HepG2 (cell line): ENCODE data around the gene MYO7B. TPM values are rescaled to one million over a fixed set of nuclear protein-coding genes. Genes with fewer than 3 reads are reported as not detected.

ENCODE experiments used
- HMG20A ChIP-seq: IDR thresholded peaks from 2 replicates; pipeline ENCODE4 v1.6.1; 2016; ENCODE audit warnings: borderline replicate concordance
- HOXA5 ChIP-seq: sonication (generic); formaldehyde crosslinking; IDR thresholded peaks from 2 replicates; pipeline ENCODE4 v1.4.0; 2020; ENCODE audit warnings: missing genetic modification reagents
- JUNB ChIP-seq: sonication (generic); formaldehyde crosslinking; IDR thresholded peaks from 2 replicates; pipeline ENCODE4 v1.8.0; 2022; ENCODE audit warnings: missing genetic modification reagents, mild to moderate bottlenecking, borderline replicate concordance
- KDM2A ChIP-seq: sonication (generic); formaldehyde crosslinking; IDR thresholded peaks from 2 replicates; pipeline ENCODE4 v1.4.0; 2020; ENCODE audit warnings: low read depth, missing genetic modification reagents, borderline replicate concordance
- MIER3 ChIP-seq: IDR thresholded peaks from 2 replicates; pipeline ENCODE4 v1.6.1; 2016; ENCODE audit warnings: missing compliant biosample characterization, borderline replicate concordance
- MTA1 ChIP-seq: sonication (generic); formaldehyde crosslinking; IDR thresholded peaks from 2 replicates; pipeline ENCODE4 v1.4.0; 2020; ENCODE audit warnings: missing genetic modification reagents, mild to moderate bottlenecking, borderline replicate concordance
- NCOA2 ChIP-seq: sonication (generic); formaldehyde crosslinking; IDR thresholded peaks from 2 replicates; pipeline ENCODE4 v1.8.0; 2022; ENCODE audit warnings: inconsistent platforms
- RFXANK ChIP-seq: IDR thresholded peaks from 2 replicates; pipeline ENCODE4 v1.6.1; 2016
- TBL1XR1 ChIP-seq: fragments of 150-350 bp; IDR thresholded peaks from 2 replicates; pipeline ENCODE4 v1.6.1; 2014; ENCODE audit warnings: borderline replicate concordance, low read length; ENCODE audit not compliant: partially characterized antibody
- XBP1 ChIP-seq: sonication (generic); formaldehyde crosslinking; IDR thresholded peaks from 2 replicates; pipeline ENCODE4 v1.5.0; 2020; ENCODE audit warnings: missing genetic modification reagents
- ZFP82 ChIP-seq: sonication (generic); formaldehyde crosslinking; IDR thresholded peaks from 2 replicates; pipeline ENCODE4 v1.5.1; 2020; ENCODE audit warnings: mild to moderate bottlenecking, missing genetic modification reagents, borderline replicate concordance
- ZNF136 ChIP-seq: sonication (generic); formaldehyde crosslinking; IDR thresholded peaks from 2 replicates; pipeline ENCODE4 v1.8.1; 2022; ENCODE audit warnings: low read depth, mild to moderate bottlenecking, moderate library complexity, missing genetic modification reagents
- ZNF230 ChIP-seq: sonication (generic); formaldehyde crosslinking; IDR thresholded peaks from 2 replicates; pipeline ENCODE4 v1.4.0; 2020; ENCODE audit warnings: mild to moderate bottlenecking, missing genetic modification reagents
- ZNF430 ChIP-seq: sonication (generic); formaldehyde crosslinking; IDR thresholded peaks from 2 replicates; pipeline ENCODE4 v1.9.0; 2021; ENCODE audit warnings: mild to moderate bottlenecking, missing genetic modification reagents
- ZNF446 ChIP-seq: sonication (generic); formaldehyde crosslinking; IDR thresholded peaks from 2 replicates; pipeline ENCODE4 v1.5.0; 2020; ENCODE audit warnings: mild to moderate bottlenecking, missing genetic modification reagents
- ZNF790 ChIP-seq: sonication (generic); formaldehyde crosslinking; IDR thresholded peaks from 2 replicates; pipeline ENCODE4 v1.8.0; 2022; ENCODE audit warnings: missing genetic modification reagents, mild to moderate bottlenecking, borderline replicate concordance
- polyA plus RNA-seq, 8 experiments: library from polyadenylated mRNA; depleted of rRNA in 3 of 8; stranded (reverse) in 7 of 8; unstranded in 1 of 8; fragments of >200 nt; fragmentation: Illumina TruSeq in 4 of 8; extraction: Trizol in 4 of 8; gene quantifications; 2 replicates each; pipeline versions ENCODE4 v1.2.1 to v1.2.3, GENCODE V29; 2011 to 2016; ENCODE audit warnings: low read depth in 4 of 8, missing spikeins in 1 of 8, mixed read lengths in 1 of 8; ENCODE audit not compliant: insufficient read depth in 1 of 8
- total RNA-seq, 5 experiments: library from RNA; depleted of rRNA; stranded (reverse); fragments of >200 nt; fragmentation: Illumina TruSeq; extraction: Trizol; gene quantifications; 2 replicates each; pipeline ENCODE4 v1.2.3, GENCODE V29; 2016; ENCODE audit warnings: low read depth in 1 of 5
- TF ChIP-seq, protein P1 (sequence below): sonication (generic); formaldehyde crosslinking; IDR thresholded peaks from 2 replicates; pipeline ENCODE4 v1.5.1; 2020; ENCODE audit warnings: mild to moderate bottlenecking, missing genetic modification reagents, moderate library complexity
- TF ChIP-seq, protein P2 (sequence below): sonication (generic); formaldehyde crosslinking; IDR thresholded peaks from 2 replicates; pipeline ENCODE4 v1.8.0; 2022; ENCODE audit warnings: mild to moderate bottlenecking, missing genetic modification reagents; ENCODE audit not compliant: insufficient replicate concordance
- TF ChIP-seq, protein P3 (sequence below): sonication (generic); formaldehyde crosslinking; conservative IDR thresholded peaks from 2 replicates; pipeline ENCODE4 v1.4.0; 2020; ENCODE audit warnings: missing genetic modification reagents
- TF ChIP-seq, protein P4 (sequence below): IDR thresholded peaks from 2 replicates; pipeline ENCODE4 v1.6.1; 2012; ENCODE audit warnings: low read depth, low read length, improper control_type of control experiment

The MYO7B gene
- total and polyA plus RNA-seq, 2 of the 13 experiments (the other 11 are each of a cell fraction or from before 2014, with no cell fraction given) = not detected

DNA sequence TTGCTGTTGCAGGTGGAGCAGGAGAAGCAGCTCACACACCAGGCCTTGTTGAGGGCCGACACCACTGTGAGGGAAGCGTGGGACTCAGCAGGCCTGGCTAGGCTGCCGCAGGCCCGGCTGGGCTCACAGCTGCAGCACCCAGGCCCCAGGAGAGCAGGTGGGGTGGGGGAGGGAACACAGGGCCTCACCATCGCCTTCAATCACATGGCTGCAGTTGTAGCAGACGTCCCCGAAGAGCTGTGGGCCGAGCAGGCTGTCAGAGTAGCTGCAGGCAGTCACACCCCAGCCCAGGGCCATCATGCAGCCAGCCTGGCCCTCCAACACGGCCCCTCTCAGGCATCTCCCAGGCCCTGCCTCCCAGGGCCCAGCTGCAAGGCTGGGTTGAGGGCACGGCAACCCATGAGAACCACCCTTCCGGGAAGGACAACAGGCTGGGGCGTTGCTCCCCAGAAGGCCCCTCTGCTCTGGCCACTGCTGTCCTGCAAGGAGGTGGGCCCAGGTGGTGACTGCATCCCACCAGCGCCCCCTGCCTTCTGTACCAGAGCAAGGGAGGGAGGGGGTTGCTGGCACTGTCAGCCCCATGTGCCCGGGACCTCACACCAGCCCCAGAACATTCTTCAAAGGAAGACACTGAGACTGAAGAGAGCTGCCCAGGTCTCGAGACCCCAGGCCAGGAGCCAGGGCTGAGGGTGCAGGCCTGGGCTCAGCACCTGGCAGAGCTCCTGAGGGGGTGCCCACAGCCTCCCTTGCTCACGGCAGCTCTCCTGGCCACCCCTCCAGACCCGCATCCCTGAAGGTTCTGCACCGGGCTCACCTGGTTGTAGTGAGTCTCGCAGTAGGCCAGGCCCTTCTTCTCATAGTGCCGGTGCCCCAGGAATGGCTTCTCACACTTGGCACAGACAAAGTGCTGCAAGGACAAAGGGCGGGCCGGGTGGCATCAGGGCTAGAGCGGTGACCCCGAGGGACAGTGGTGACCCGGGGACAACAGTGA, 104.9 kb downstream of the MYO7B start (continued):
- TF ChIP-seq, protein P1, sequence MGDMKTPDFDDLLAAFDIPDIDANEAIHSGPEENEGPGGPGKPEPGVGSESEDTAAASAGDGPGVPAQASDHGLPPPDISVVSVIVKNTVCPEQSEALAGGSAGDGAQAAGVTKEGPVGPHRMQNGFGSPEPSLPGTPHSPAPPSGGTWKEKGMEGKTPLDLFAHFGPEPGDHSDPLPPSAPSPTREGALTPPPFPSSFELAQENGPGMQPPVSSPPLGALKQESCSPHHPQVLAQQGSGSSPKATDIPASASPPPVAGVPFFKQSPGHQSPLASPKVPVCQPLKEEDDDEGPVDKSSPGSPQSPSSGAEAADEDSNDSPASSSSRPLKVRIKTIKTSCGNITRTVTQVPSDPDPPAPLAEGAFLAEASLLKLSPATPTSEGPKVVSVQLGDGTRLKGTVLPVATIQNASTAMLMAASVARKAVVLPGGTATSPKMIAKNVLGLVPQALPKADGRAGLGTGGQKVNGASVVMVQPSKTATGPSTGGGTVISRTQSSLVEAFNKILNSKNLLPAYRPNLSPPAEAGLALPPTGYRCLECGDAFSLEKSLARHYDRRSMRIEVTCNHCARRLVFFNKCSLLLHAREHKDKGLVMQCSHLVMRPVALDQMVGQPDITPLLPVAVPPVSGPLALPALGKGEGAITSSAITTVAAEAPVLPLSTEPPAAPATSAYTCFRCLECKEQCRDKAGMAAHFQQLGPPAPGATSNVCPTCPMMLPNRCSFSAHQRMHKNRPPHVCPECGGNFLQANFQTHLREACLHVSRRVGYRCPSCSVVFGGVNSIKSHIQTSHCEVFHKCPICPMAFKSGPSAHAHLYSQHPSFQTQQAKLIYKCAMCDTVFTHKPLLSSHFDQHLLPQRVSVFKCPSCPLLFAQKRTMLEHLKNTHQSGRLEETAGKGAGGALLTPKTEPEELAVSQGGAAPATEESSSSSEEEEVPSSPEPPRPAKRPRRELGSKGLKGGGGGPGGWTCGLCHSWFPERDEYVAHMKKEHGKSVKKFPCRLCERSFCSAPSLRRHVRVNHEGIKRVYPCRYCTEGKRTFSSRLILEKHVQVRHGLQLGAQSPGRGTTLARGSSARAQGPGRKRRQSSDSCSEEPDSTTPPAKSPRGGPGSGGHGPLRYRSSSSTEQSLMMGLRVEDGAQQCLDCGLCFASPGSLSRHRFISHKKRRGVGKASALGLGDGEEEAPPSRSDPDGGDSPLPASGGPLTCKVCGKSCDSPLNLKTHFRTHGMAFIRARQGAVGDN (CRISPR knock-in tag) = peak; percentile 90
- TF ChIP-seq JUNB (CRISPR knock-in tag) (no peak), HOXA5 (CRISPR knock-in tag) (no peak), XBP1 (no peak), ZNF430 (no peak), ZNF790 (CRISPR knock-in tag) (peak; percentile 36; the same call in 1 of the 2 replicates), NCOA2 (CRISPR knock-in tag) (no peak), KDM2A (peak; percentile 34; the same call in 1 of the 2 replicates), ZNF136 (CRISPR knock-in tag) (no peak), ZNF446 (CRISPR knock-in tag) (peak; percentile 14; the same call in 1 of the 2 replicates), TBL1XR1 (no peak), ZNF230 (CRISPR knock-in tag) (no peak), MIER3 (no peak), RFXANK (CRISPR knock-in tag) (no peak), HMG20A (CRISPR knock-in tag) (no peak), ZFP82 (CRISPR knock-in tag) (no peak), MTA1 (CRISPR knock-in tag) (0 out of 2 replicates have a peak, but pooled peaks have one; percentile 20)
- TF ChIP-seq, protein P2, sequence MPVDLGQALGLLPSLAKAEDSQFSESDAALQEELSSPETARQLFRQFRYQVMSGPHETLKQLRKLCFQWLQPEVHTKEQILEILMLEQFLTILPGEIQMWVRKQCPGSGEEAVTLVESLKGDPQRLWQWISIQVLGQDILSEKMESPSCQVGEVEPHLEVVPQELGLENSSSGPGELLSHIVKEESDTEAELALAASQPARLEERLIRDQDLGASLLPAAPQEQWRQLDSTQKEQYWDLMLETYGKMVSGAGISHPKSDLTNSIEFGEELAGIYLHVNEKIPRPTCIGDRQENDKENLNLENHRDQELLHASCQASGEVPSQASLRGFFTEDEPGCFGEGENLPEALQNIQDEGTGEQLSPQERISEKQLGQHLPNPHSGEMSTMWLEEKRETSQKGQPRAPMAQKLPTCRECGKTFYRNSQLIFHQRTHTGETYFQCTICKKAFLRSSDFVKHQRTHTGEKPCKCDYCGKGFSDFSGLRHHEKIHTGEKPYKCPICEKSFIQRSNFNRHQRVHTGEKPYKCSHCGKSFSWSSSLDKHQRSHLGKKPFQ (CRISPR knock-in tag) = peak; percentile 72
- TF ChIP-seq, protein P3, sequence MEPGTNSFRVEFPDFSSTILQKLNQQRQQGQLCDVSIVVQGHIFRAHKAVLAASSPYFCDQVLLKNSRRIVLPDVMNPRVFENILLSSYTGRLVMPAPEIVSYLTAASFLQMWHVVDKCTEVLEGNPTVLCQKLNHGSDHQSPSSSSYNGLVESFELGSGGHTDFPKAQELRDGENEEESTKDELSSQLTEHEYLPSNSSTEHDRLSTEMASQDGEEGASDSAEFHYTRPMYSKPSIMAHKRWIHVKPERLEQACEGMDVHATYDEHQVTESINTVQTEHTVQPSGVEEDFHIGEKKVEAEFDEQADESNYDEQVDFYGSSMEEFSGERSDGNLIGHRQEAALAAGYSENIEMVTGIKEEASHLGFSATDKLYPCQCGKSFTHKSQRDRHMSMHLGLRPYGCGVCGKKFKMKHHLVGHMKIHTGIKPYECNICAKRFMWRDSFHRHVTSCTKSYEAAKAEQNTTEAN (CRISPR knock-in tag) = no peak
- TF ChIP-seq, protein P4, sequence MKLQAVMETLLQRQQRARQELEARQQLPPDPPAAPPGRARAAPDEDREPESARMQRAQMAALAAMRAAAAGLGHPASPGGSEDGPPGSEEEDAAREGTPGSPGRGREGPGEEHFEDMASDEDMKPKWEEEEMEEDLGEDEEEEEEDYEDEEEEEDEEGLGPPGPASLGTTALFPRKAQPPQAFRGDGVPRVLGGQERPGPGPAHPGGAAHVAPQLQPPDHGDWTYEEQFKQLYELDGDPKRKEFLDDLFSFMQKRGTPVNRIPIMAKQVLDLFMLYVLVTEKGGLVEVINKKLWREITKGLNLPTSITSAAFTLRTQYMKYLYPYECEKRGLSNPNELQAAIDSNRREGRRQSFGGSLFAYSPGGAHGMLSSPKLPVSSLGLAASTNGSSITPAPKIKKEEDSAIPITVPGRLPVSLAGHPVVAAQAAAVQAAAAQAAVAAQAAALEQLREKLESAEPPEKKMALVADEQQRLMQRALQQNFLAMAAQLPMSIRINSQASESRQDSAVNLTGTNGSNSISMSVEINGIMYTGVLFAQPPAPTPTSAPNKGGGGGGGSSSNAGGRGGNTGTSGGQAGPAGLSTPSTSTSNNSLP = no peak
